IPS-NIHi11 (cell line): ENCODE measurements around the gene CLCN5.

ENCODE experiments used
- DNase-seq: peaks from one replicate; pipeline ENCODE4 v3.0.0; 2012; ENCODE audit warnings: mixed read lengths, low spot score

The CLCN5 gene

GRCh38 chrX:49922291-49923241, at the start of gene CLCN5:
Gene CLCN5 (plus strand): TSS chrX:49922596. CDS start chrX:49925299, 2,703 bp downstream.
- peak; percentile 94 for DNase-seq

- peak; percentile 15 for DNase-seq
These were observed 45.6 kb upstream of the CLCN5 start for GRCh38 chrX:49876750-49877149.

DNA sequence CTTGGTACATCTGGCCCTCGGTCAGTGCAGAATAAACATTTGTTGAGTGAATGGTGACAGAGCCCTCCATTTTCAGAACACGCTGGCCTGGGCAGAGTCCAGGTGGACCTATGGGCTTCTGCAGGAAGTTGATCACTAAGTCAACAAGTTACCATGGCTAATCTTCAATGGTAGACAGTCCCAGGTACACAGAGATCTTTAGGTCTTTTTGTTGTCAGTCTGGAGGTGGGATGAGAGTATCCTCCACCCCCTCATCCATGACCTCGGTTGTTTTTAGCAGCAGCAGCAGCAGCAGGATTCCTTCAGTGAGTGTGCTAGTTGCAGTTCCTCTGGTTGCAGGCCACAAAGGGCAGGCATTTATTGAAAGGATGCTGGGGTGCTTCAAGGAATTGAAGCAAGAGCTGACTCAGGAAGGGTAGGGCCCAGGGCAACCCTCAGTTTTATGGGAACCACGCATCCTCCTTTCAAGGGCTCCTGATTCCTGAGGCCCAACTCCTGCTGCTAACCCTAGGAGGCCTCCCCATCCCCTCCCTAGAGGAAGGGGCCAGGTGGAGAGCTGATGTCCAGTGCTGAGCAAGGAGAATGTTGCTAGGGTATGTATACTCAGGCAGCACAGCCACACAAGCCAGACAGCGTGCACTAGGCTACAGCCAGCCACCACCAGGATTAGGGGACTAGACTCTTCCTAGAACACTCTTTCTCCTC, 44.8 kb upstream of the CLCN5 start:
- DNase-seq, result no peak

GRCh38 chrX:49878128-49878833, 44.1 kb upstream of the CLCN5 start:
- no peak for DNase-seq

- peak; percentile 71 for DNase-seq
These were observed 43.4 kb upstream of the CLCN5 start, which contains the start of gene USP27X for GRCh38 chrX:49878834-49879655. Gene USP27X (plus strand): TSS chrX:49879484. CDS start chrX:49880308, 824 bp downstream.

GRCh38 chrX:49879656-49880277, 42.6 kb upstream of the CLCN5 start:
- peak; percentile 15 for DNase-seq

DNA sequence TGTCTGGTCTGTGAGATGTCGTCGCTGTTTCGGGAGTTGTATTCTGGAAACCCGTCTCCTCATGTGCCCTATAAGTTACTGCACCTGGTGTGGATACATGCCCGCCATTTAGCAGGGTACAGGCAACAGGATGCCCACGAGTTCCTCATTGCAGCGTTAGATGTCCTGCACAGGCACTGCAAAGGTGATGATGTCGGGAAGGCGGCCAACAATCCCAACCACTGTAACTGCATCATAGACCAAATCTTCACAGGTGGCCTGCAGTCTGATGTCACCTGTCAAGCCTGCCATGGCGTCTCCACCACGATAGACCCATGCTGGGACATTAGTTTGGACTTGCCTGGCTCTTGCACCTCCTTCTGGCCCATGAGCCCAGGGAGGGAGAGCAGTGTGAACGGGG, 41.7 kb upstream of the CLCN5 start:
- DNase-seq, result no peak

DNA sequence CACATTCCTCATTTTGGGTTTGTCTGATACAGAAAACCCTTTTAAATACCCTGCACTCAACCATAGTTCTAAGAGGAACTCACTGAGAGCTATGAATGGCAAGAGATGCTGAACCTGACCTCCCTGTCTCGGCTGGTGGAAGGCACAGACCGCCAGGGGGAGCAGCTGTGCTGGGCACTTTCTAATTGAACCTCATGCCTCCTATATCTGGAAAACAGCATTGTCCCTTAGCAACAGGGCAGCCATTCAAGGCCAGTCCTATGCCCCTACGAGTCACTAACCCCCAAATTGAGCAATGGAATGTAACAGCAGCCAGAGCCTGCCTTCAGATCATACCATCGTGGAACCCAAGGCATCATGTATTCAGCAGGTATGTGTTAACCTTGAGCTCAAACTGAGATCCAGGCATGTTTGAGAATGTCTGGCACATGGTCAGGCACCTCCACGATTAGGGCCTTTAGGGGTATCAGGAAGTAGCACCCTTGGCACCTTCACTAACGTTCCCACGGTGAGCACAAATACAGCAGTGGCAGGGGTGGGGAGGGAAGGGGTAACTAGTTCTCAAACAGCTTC, 38.0 kb upstream of the CLCN5 start:
- peak; percentile 33 for DNase-seq

- DNase-seq, result no peak
These were observed 29.9 kb upstream of the CLCN5 start for GRCh38 chrX:49892542-49892941.

- no peak for DNase-seq
These were observed 25.4 kb upstream of the CLCN5 start for GRCh38 chrX:49896951-49897350.

GRCh38 chrX:49901048-49901447, 21.3 kb upstream of the CLCN5 start:
- DNase-seq, result no peak

DNA sequence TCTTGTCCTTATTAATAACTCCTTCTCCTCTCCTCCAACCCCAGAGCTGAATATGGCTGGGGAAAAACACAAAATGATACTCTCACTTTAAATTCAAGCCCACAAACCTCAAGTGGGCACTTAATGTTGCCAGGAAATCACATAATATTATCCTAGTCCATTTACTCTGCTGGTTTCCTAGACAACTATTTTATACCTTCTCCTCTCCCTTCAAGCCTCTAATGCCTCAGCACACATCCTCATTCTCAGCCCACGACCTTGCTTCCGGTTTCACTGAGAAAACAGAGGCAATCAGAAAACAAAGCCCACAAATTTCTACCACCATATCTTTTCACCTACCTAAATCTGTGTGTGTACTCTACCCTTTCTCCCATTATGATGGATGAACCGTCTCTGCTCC, 12.1 kb upstream of the CLCN5 start:
- DNase-seq, result no peak

DNA sequence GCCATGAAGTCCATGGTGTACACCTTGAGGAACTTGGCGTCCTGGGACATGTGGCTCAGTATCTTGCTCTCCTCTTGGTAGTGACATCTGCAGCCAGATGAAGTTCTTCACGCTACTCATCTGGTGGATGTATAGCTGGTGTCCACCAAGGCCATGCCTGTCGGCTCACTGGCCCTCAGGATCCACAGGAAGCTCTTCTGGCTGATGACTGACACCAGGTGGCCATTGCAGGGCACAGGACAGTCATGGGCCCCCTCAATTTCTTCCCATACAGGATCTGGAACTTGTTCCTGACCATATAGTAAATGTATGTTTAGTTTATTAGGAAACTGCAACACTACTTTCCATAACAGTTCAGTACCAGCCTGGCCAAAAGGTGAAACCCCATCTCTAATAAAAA, 10.3 kb upstream of the CLCN5 start:
- no peak for DNase-seq

GRCh38 chrX:49912861-49913260, 9.5 kb upstream of the CLCN5 start:
- DNase-seq, result no peak

DNA sequence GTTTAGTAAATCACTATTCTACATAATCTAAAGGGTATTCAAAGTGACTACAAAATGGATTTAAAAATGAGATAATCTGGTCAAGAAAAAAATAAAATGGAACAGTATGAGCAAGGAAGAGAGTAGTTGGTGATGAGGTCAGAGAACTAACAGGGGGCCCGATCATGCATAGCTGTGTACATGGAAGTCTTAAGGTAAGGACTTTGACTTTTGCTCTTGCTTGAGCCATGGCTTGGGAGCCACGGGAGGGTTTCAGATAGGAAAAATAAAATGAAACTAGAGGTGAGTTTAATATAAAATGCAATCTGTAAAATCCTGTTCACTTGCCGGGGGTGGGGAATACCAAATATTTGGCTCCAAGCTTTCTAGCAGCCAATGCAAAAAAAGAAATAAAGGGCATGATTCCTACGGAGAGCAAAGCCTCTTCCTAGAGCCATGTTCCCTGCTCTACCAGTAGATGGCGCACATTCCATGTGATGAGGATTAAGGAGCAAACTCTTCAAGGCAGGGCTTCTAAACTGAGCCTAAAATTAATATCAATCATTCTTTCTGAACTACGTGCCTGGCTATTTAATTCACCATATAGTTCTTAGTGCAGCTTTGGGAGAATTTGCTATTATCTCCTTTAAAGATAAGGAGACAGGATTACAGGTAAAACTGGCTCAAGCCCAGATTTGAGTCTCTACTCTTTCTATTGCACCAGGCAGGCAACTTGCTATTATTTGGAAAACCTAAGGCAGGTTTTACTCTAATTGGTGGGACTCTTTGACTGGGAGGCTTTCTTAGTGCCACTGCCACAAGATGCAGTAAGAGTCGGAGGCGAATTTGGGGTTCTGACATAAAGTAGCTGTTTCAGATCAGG, 6.8 kb upstream of the CLCN5 start:
- peak; percentile 38 for DNase-seq

DNA sequence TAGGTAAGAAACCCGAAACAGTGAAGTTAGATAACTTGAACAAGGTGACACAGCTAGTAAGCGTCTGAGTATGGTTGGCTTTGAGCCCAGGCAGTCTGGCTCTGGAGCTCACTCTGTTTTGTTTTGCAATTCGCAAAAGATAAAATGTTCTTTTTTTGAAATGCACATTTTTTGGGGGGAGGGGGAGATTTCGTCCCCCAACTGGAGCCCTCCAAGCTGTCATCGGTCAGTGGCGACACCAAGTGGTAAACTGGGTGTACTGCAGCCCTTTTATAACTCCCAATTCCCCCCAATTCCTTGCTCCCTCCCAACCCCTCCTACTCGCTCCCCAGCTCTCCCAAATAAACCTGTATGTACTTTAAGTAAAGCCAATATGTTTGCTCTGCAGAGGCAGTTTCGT, 2.8 kb upstream of the CLCN5 start:
- peak; percentile 32 for DNase-seq

GRCh38 chrX:49921109-49921508, 1.3 kb upstream of the CLCN5 start:
- no peak for DNase-seq

GRCh38 chrX:49925176-49925575, 2.8 kb downstream of the CLCN5 start:
- DNase-seq, result no peak

DNA sequence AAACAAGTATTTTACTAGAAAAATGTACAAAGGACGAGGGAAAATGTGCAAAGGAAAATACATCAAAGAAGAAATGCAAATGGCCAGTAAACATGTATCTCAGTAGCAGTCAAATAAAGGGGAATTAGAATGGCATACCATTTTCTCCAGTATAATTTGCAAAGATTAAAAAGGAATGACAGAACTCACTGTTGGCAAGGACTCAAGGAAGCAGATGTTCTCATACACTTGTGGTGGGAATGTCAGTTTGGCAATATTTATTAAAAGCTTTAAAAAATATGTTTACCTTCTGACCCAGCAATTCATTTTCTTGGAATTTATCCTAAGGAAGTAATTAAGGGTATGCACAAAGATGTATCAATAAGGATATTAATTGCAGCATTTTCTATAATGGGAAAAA, 7.6 kb downstream of the CLCN5 start:
- no peak for DNase-seq

DNA sequence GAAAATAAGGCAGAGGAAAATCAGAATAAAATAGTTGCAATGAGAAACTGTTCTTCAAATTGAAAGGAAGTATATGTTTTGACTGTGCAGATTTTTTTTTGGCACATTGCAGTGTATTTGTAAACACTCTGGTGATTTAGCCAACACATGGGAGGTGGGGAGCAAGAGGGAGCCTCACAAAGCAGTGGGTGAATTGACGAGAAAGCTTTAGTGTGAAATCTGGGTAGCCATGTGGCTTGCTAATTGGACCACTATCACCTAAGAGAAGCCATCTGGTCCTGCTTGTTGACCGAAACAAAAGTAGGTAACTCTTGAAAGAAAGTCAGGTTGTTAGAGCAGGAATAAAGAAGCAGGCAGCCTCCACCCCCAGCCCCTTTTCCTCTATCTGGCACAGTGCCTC, 10.4 kb downstream of the CLCN5 start:
- DNase-seq, result no peak
